Measurements from ENCODE around the gene PLCH2. TPM values are rescaled to one million over a fixed set of nuclear protein-coding genes. Genes with fewer than 3 reads are reported as not detected.

Gene PLCH2
- total and polyA plus RNA-seq, 10 of the 15 experiments (the other 5 are each of a cell fraction or from before 2014, with no cell fraction given): 0.03 to 0.73 (median 0.24) TPM; not detected in 3

- TF ChIP-seq E2F8 (IDR thresholded peaks at IDR 0.05; ENCODE audit: low read depth, partially characterized antibody) (no peak), NR2C1 (IDR thresholded peaks at IDR 0.05) (no peak), CTCF (IDR thresholded peaks at IDR 0.05 in 2 of 3, conservative IDR thresholded peaks at IDR 0.05 in 1 of 3; ENCODE audit: control insufficient read depth in 2 of 3, extremely low read depth in 1 of 3, insufficient read depth in 1 of 3, low read depth in 3 of 3, low read length in 3 of 3) (0 out of 6 replicates have a peak, but pooled peaks of 1 of the 3 experiments have one; percentile 2), FOXM1 (IDR thresholded peaks at IDR 0.05; ENCODE audit: low read depth, low read length) (no peak), GABPA (IDR thresholded peaks at IDR 0.05; ENCODE audit: low read depth) (no peak), LARP7 (IDR thresholded peaks at IDR 0.05) (peak; percentile 62), IKZF1 (conservative IDR thresholded peaks at IDR 0.05) (peak; percentile 84), POLR2AphosphoS5 (IDR thresholded peaks at IDR 0.05; ENCODE audit: low read length) (0 out of 2 replicates have a peak, but pooled peaks have one; percentile 8), E2F4 (IDR thresholded peaks at IDR 0.05; ENCODE audit: low read depth, low read length) (no peak), HDGF (IDR thresholded peaks at IDR 0.05) (peak; percentile 94), BCL3 (IDR thresholded peaks at IDR 0.05; ENCODE audit: borderline replicate concordance, insufficient read depth, low read depth, low read length, poor library complexity, severe bottlenecking) (no peak), ASH2L (IDR thresholded peaks at IDR 0.05; ENCODE audit: borderline replicate concordance, low read depth) (no peak), MEF2B (IDR thresholded peaks at IDR 0.05; ENCODE audit: partially characterized antibody, poor library complexity, severe bottlenecking) (peak; percentile 33)
- TF ChIP-seq, protein P1, sequence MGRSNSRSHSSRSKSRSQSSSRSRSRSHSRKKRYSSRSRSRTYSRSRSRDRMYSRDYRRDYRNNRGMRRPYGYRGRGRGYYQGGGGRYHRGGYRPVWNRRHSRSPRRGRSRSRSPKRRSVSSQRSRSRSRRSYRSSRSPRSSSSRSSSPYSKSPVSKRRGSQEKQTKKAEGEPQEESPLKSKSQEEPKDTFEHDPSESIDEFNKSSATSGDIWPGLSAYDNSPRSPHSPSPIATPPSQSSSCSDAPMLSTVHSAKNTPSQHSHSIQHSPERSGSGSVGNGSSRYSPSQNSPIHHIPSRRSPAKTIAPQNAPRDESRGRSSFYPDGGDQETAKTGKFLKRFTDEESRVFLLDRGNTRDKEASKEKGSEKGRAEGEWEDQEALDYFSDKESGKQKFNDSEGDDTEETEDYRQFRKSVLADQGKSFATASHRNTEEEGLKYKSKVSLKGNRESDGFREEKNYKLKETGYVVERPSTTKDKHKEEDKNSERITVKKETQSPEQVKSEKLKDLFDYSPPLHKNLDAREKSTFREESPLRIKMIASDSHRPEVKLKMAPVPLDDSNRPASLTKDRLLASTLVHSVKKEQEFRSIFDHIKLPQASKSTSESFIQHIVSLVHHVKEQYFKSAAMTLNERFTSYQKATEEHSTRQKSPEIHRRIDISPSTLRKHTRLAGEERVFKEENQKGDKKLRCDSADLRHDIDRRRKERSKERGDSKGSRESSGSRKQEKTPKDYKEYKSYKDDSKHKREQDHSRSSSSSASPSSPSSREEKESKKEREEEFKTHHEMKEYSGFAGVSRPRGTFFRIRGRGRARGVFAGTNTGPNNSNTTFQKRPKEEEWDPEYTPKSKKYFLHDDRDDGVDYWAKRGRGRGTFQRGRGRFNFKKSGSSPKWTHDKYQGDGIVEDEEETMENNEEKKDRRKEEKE (IDR thresholded peaks at IDR 0.05): no peak
- TF ChIP-seq, protein P2, sequence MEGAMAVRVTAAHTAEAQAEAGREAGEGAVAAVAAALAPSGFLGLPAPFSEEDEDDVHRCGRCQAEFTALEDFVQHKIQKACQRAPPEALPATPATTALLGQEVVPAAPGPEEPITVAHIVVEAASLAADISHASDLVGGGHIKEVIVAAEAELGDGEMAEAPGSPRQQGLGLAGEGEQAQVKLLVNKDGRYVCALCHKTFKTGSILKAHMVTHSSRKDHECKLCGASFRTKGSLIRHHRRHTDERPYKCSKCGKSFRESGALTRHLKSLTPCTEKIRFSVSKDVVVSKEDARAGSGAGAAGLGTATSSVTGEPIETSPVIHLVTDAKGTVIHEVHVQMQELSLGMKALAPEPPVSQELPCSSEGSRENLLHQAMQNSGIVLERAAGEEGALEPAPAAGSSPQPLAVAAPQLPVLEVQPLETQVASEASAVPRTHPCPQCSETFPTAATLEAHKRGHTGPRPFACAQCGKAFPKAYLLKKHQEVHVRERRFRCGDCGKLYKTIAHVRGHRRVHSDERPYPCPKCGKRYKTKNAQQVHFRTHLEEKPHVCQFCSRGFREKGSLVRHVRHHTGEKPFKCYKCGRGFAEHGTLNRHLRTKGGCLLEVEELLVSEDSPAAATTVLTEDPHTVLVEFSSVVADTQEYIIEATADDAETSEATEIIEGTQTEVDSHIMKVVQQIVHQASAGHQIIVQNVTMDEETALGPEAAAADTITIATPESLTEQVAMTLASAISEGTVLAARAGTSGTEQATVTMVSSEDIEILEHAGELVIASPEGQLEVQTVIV (IDR thresholded peaks at IDR 0.05; ENCODE audit: borderline replicate concordance, partially characterized antibody): no peak
Measured at GRCh38 chr1:2546515-2547209, 70.6 kb downstream of the PLCH2 start (continued).

Measured in GM12878 (cell line).